ENCODE results near the gene RAB6A. TPM values are rescaled to one million over a fixed set of nuclear protein-coding genes. Genes with fewer than 3 reads are reported as not detected.
A peak's percentile ranks its signal among the peaks of the same experiment; 100 is the strongest.

RAB6A gene
- polyA plus RNA-seq, 3 donors: 99.4 to 110 (median 108) TPM

DNA sequence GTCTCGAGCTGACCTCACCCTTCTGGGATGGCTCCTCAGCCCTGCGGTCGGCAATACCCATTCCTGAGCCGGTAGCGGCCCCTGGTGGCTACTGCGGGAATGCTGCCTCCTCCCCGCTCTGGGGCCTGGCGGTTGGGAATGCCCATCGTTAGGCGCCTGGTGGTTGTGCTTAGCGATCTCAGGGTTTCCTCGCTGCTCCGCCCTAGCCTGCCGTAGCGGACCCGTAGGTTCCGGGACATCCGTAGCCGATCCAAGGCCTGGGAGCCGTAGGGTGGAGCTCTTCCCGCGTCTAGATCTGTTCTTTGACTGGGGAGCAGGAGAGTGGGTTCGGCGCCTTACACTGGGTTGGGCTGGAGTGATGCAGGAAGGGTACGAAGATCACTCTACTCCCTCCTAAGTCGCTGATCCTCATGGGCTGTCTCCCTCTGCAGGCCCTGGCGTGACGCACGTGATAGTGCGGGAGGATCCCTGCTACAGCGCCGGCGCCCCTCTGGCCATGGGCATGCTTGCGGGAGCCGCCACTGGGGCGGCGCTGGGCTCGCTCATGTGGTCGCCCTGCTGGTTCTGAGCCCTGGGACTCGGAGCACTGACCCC, 99.7 kb downstream of the RAB6A start:
- peak; percentile 86 for DNase-seq

DNA sequence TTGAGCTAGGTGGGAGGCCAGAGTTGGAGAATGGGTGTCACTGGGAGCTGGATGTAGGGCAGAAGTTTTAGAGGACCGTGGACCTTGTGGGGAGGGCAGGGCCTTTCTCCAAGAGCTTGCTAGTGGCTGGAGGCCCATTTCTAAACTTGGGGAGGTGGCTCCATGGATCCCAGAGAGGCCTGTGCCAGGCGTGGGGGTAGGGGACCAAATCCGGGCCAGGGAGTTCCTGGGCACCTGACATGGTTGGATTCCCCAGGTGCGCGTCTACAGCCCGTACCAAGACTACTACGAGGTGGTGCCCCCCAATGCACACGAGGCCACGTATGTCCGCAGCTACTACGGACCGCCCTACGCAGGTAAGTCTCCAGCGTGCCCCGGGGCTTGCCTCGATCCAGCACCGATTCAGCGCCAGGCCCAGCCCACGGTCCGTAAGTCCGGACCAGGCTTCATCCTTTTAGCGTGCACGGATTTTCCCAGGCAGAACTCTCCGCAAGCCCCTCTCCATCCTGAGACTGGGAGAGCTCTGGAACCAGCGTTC, 100.3 kb downstream of the RAB6A start:
- DNase-seq: no peak

DNA sequence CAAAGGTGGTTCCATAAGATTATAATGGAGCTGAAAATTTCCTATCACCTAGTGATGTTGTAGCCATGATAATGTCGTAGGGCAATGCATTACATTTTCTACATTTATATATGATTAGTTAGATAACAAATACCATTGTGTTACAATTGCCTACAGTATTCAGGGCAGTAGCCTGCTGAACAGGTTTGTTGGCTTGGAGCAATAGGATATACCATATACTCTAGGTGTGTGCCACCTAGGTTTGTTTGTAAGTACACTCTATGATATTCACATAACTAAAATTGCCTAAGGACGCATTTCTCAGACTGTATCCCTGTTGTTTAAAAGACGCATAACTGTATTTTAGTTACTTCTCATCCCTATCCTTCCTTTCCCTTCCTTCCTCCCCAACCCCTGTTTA, 100.9 kb downstream of the RAB6A start:
- no peak for DNase-seq

DNA sequence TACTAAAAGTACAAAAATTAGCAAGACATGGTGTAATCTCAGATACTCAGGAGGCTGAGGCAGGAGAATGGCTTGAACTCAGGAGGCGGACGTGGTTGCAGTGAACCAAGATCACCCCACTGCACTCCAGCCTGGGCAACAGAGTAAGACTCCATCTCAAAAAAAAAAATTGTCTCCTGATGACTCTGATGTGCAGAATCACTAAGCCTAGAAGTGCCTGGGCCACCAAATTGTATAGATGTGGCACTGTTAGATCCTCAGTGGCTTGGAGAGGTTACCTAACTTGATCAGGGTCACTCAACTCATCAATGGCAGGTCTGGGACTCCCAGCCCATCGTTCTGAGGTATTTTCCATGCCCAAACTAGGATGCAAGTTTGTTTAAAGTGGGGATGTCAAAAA, 103.9 kb downstream of the RAB6A start:
- DNase-seq: no peak

DNA sequence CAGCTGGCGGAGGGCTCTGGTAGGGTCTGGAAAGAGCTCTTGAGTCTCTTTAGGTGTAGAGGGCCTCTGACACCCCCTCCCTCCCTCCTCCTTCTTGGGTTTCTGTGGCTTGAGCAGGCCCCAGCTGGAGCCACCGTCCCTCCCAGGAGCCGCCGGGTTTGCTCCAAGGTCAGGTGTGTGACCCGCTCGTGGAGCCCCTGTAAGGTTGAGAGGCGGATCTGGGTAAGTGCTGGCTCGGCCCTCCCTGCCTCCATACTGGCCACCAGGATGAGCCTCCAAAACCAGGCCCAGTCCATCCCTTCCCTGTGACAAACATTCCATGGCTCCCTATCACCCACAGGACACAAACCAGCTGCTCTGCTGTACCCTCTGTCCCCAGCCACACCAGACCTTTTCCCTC, 105.2 kb downstream of the RAB6A start:
- no peak for DNase-seq

DNA sequence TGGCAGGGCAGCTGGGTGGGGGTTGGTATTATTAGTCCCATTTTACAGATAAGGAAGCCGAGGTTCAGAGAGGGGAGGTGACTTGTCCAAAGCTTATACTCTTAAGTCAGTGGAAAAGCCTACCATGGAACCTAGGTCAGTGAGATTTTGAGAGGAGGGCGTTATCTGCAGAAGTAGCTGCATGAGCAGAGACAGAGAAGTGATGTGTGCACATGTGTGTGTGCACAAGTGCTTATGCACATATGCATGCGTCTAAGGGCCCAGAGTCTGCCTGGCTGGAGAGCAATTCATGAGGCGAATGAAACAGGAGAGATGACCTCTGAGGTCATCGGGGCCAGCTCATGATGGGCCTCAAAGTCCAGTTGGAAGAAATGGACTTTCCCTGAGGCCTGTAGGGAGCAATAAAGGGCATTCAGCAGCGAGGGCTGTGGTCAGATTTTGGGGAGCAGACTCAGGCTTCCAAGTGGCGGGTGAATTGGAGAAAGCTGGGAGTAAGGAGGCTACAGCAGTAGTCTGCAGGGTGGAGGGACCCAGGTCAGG, 106.3 kb downstream of the RAB6A start:
- DNase-seq: no peak

DNA sequence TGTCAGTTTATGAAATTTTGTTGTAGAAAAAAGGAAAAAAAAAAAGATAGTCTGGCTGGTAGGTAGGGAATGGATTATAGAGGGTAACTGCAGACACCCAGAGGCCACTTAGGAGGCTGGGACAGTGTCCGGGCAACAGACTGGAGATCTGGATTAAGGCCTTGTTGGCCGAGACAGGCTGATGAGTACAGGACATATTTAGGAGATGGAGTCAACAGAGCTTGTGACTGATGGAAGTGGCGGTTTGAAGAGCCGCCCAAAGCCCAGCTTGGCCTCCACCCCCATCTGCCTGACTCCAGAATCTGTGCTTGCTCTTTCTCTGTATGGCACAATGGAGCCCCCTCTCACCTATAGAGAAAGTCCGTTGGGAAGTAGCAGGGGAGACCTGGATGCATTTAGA, 106.9 kb downstream of the RAB6A start:
- no peak for DNase-seq

DNA sequence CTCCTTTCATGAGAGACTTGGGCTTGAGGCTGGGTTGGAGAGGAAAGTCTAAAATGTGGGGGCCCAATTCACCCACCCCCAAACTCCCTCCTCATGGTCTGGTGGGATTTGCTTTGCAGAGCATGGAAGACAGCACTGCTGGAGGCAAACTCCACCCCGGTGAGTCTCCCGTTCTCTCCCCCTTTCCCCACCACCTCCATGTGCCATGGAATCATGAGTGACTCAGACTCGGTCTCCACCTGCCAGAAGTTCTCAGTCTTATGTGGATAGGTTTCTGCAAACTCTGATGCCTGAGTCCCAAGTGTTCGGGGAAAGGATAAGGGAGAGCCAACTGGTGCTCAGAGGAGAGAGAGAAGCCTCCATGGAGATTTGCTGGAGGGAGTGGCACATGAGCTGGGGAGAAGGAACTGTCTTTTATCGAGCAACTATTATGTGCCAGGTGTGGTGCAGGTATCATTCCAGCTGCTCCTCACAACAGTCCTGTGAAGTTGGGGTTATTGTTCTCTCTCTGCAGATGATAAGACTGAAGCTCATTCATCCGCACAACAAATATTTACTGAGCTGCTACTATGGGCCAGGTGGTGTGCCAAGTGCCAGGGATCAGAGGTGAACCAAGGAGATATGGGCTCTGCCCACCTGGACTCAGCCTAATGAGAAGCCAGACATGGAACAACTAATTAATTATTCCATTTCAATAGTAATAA, 107.9 kb downstream of the RAB6A start:
- no peak for DNase-seq

DNA sequence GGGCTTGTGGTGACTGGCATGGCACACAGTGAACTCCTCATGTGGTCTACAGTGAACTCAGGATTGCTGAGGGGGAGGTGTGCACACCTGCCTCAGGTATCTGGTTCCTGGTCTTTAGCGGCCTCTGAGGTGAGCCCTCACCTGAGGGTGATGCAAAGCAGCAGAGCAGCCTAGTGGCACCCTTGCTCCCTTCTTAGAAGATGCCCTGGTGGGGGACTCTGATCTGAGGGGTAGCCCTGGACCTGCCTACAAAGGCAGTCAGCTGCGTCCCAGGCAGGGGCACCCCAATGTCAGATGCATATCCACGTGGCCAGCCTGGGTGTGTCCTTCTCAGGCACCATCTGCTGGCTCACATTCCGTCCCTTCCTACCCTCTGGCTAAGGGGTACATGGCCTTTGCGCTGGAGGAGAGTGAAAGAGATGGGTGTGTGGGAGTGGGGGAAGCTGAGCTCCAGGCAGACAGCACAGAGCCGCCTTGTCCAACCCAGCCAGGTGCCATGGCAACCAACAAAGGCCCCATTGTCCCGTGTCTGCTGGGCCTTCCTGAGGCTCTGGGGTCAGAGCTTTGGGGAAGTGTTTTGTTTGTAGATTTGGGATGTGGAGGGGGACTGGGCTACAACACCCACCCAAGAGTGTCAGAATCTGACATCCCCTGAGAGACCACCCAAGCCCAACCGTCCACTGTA, 108.7 kb downstream of the RAB6A start:
- peak; percentile 29 for DNase-seq

DNA sequence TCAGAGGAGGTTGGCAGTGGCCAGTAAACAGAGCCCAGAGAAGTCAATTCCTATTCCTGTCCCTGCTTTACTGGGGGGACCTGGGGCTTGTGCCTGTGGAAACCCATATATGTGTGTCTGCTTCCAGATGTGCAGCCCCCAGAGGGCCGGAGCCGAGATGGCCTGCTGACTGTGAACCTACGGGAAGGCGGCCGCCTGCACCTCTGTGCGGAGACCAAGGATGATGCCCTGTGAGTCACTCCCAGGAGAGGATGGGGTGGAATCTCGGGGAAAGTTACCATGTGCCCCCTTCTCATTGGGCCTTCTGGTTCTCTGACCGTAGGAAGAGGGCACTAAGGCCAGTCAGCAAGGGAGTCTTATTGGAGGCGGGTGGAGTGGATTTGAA, 109.2 kb downstream of the RAB6A start:
- no peak for DNase-seq

DNA sequence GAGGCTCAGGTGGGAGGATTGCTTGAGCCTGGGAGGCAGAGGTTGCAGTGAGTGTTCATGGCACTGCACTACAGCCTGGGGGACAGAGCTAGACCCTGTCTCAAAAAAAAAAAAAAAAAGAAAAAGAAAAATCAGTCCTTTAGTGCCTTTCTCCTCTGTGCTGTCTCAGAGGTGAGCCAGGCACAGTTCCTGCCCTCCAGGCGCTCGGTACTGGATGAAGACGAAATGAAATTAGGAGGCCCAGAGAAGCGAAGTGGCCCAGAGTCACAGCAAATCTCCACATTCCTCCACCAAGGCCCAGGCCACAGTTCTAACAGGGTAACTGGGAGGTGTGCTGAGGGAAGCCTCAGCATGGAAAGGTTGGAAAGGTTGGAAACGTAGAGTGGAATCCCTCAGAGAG, 109.6 kb downstream of the RAB6A start:
- DNase-seq: no peak

DNA sequence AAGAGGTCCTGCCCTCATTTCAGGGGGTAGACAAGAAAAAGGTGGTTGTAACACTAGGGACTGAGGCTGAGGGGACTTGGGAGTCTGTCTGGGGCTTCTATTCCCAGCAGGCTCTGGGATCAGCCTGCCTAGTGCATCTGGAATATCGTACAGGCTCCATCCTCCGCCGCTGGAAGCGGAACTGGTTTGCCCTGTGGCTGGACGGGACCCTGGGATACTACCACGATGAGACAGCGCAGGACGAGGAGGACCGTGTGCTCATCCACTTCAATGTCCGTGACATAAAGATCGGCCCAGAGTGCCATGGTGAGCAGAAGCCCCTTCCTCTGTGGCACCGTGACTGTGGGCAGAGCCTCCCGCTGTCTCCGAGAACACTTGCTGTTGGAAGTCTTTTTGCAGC, 110.5 kb downstream of the RAB6A start:
- DNase-seq: no peak

DNA sequence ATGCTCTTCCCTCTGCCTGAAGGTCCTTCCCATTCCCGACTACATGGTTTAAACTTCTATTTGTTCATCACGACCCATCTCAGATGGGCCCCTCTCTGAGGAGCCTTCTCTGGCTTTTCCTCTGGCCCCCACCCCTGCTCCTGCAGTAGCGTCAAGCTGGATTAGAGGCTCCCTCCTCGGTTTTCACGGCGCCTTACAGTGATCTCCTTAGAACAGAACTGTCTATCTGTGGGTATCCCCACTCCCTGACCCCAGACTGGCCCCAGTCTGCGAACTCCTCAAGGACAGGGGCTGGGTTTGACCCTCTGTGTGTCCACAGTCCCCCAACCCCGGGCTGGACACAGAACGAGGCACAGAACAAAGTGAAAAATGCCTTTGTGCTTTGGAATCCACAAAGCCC, 111.7 kb downstream of the RAB6A start:
- no peak for DNase-seq

DNA sequence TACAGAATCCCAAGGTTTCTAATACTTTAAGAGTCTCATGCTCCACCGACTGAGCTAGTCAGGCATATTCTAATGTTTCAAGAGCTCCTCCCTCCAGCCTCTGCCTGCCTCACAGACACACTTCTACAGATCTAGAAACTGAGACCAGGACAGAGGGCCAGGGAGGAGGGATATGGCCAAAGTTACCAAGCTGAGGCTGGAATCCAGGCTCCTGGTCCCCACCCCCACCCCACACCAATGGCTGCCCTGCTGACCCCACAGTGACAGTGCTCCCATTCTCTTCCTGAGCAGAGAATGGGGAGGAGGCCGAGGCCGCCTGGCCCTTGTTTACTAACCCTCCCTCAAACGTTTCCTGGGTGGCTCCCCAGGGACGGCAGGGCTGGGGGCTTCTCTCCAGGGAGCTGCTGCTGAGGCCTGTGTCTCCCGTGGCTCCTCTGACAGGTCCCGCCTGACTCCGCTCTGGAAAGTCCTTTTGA, 112.3 kb downstream of the RAB6A start:
- DNase-seq: no peak

DNA sequence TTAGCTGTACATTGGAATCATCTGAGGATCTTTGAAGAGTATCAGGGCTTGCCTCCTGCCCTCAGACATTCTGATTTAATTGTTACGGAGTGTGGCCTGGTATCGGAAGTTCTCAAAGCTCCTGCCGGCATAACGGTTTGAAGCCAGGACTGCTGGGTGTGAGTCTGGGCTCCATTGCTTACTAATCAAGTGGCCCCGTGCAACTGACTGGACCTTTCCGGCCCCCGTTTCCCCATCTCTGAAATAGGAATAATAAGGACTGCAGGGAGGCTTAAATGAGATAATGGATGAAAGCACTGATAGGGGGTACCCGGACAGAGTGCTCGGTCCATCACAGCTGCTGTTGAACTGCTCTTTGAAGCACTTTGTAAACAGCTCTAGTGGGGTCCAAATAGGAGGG, 112.8 kb downstream of the RAB6A start:
- no peak for DNase-seq

DNA sequence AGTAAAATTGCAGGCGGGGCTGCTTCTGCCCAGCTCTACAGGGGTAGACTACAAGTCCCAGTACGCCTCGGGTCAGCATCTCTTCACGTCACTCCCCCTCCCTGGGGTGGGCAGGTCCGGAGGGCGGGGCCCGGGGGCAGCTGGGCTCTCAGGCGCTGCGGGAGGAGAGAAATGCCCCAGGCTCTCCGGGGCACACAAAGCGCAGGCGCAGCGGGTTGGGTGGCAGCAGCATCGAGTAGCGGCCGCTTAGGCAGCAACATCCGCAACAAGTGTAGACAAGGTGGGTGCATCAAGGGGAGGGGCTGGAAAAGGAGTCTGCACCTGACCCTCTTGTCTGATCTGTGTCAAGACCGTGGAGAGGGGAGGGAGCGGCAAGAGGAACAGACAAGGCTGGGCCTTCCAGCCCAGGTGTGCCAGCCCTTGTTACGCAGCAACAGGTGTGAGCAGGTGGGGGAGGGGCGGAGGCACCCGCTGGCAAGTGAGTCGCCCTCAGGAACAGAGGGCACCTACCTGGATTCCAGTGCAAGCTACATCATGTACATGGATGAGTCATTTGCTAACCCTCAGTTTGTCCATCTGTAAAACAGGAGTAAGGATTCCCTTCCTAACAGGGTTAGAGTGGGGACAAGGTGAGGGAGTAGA, 113.3 kb downstream of the RAB6A start:
- peak; percentile 81 for DNase-seq

DNA sequence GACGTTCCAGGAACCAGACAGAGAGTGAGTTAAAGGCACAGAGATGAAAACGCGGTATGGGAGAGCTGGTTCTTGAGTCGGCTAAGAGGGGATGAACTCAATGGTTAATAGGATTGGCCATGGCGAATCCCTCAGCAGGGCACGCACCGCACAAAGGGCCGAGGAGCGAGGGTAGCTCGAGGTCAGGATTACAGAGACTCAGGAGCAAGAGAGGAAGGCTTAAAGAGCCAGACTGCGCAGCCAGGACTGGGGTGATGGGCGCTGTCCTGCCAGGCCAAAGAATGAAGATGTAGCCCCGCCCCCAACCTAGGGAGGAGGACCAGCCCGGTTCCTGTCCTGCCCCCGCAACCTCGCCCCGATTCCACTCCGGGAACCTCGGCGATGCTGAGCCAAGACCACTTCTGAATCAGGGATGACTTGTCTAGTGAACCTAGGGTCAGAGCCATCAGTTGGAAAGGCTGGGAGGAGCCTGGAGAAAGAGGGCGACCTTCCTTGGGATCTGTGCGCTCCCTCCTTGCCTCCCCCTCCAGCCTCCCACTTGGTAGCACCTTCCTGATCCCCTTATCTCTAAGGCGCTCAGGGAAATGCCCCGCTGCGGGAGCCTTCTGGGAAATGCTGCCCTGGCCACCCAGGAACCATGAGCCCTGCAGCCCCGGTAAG, 114.8 kb downstream of the RAB6A start, which contains the start of gene PLEKHB1:
TSS of gene PLEKHB1 (plus strand) at position 610 of the 660 bp plus-strand sequence. CDS start at position 638, 28 bp downstream.
- DNase-seq: no peak

DNA sequence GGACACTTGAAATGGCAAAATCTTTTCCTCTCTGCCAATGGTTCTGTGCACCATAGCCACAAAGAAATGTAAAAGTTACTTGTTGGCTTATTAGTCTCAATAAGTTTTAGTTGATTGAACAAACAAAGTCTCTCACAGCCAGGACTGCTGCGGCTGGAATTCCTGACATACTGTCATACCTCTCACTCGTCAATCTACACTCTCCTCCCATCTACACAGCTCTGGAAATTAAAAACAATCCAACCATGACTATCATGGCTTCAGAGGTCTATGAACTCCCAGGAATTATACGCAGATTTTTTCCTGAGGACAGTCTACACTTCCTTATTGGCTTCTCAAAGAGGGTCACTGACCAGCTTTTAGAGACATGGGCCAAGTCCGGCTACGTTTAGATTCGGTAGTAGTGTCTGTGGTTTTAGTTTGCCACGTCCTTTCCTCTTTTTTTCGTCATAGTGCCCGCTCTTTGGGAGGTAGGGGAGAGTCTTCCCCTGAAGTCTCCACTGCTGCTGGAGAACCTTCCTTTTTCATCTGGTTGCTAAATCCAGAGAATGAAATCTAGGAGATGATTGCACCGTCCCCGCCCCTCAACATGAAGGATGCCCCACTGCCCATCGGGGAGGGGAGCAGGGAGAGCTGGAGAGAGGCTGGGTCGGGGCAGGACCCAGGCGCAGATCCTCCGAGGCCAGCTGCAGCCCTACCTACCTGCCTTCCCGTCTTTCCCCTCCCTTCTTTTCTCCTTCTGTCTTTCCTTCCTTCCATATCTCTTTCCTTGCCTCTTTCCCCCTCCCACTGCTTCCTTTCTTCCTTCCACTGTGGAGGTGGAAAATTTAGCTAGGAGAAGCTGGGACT, 115.5 kb downstream of the RAB6A start:
- peak; percentile 29 for DNase-seq

DNA sequence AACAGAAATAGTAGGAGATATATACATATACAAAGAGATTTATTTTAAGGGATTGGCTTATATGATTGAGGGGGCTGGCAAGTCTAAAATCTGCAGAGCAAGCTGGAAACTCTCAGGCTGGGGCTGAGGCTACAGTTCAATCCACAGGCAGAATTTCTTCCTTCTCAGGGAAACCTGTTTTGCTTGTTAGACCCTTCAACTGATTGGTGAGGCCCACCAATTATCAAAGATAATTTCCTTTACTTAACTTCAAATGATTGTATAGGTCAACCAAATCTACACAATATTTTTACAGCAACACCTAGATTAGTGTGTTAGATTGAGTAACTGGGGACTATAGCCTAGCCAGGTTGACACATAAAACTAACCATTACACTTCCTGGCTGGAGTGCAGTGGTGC, 119.2 kb downstream of the RAB6A start:
- no peak for DNase-seq

DNA sequence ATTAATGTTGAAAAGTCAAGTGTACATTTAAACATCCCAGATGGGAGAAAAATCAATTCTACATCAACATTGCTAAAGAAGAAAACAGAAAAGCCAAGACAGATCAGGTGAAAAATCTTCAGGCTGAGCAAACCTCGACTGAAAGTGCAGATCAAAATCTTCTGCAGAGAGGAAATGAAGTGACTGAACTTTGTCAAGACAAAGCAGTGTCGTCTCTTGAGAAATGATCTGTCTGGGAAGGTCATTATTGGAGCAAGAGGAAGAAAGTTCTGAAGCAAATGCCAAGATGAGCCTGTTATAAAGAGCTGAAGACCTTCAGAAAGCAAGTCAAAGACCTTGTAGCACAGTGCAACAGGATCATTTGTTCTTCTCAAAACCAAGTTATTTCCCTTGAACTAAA, 120.3 kb downstream of the RAB6A start:
- no peak for DNase-seq

DNA sequence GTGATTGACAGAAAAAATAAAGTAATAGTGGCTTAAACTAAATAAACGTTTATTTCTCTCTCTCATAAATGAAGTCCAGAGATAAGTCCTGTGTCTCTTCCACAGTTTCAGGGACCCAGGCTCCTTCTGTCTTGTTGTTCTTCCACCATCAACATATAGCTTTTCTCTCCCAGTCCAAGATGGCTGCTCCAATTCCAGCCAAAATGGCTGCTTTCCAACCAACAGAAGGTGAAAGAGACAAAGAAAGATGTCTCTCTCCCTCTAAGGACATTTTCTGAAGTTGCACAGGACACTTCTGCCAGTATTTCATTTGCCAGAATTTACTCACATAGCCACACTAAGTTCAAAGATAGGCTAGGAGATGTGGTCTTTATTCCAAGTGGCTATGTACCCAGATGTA, 123.9 kb downstream of the RAB6A start:
- DNase-seq: no peak
